GM04503 (cell line): Measurements from ENCODE around the gene SPANXN2.
"Not testable (repeated sequence)": the region's sequence is repeated elsewhere in the genome, so short reads cannot be mapped to it uniquely, and the experiment has no call there.

Experiments used
- DNase-seq: peaks from one replicate; pipeline ENCODE4 v3.0.0-alpha.2; 2012; ENCODE audit warnings: low read depth

Gene SPANXN2

GRCh38 chrX:143720652-143721051, at the start of gene SPANXN2:
SPANXN2 (minus strand) TSS chrX:143720752; CDS start chrX:143720668, 84 bp downstream.
- not testable (repeated sequence) for DNase-seq

GRCh38 chrX:143768976-143769375, 48.4 kb upstream of the SPANXN2 start:
- DNase-seq = no peak

GRCh38 chrX:143767789-143768188, 47.2 kb upstream of the SPANXN2 start:
- not testable (repeated sequence) for DNase-seq

- DNase-seq = no peak
These were observed 37.3 kb upstream of the SPANXN2 start for GRCh38 chrX:143757887-143758286.

- no peak for DNase-seq
These were observed 36.8 kb upstream of the SPANXN2 start for GRCh38 chrX:143757375-143757774.

- DNase-seq = no peak
These were observed 33.6 kb upstream of the SPANXN2 start for GRCh38 chrX:143754183-143754582.

GRCh38 chrX:143733866-143734265, 13.3 kb upstream of the SPANXN2 start:
- no peak for DNase-seq

- DNase-seq = no peak
These were observed 5.7 kb upstream of the SPANXN2 start for GRCh38 chrX:143726296-143726695.

GRCh38 chrX:143701460-143701859, 19.1 kb downstream of the SPANXN2 start:
- no peak for DNase-seq

- no peak for DNase-seq
These were observed 25.7 kb downstream of the SPANXN2 start for GRCh38 chrX:143694885-143695284.

GRCh38 chrX:143683486-143683885, 37.1 kb downstream of the SPANXN2 start:
- no peak for DNase-seq

GRCh38 chrX:143674926-143675325, 45.6 kb downstream of the SPANXN2 start:
- DNase-seq = no peak

GRCh38 chrX:143669395-143669794, 51.2 kb downstream of the SPANXN2 start:
- DNase-seq = no peak

- no peak for DNase-seq
These were observed 56.2 kb downstream of the SPANXN2 start for GRCh38 chrX:143664302-143664701.

- DNase-seq = no peak
These were observed 56.8 kb downstream of the SPANXN2 start for GRCh38 chrX:143663755-143664154.
